ENCODE data around the gene NR2C2. TPM values are rescaled to one million over a fixed set of nuclear protein-coding genes. Genes with fewer than 3 reads are reported as not detected.

Gene NR2C2
- total and polyA plus RNA-seq, 11 donors: 6.2 to 38.5 (median 28.3) TPM

DNA sequence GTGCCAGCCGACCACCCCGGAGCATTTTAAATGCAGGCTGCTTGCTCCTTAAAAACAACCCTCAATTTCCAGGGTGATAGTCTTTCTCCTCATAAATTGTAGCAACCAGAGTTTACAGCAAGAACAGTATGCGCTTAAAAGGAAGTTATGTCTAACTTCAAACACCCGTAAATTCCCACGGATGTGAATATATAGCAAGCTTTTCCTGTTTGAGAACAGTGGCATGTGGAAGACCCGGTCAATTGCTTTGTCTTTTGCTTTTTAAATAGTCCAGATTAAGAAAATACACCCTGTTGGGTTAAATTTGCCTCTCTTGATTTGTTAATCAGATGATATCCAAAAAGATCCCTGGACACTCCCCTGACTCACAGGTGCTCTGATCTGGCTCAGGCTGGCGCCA, 96.9 kb downstream of the NR2C2 start:
- no peak overlapping the region for H3K27ac ChIP-seq
- no peaks in the 10 kb centered on the region for H3K27me3 ChIP-seq
- H3K4me1 ChIP-seq: peaks cover 0 to 30% (median 9%) of the 10 kb centered on the region in 12 donors
- intact Hi-C loops (cut with DNase I): loop anchor here in 5 of 10 donors (5.0 to 10.0 kb wide), 3 partner anchors 100 to 120 kb away; partner anchors contain the start of gene NR2C2 (in 3 of the 5)
- 75 to 84% (median 82%) methylated on average over 7 of the region's 7 CpGs for WGBS, 4 donors
- H3K9me3 ChIP-seq: no peaks in the 10 kb centered on the region
- H3K4me3 ChIP-seq: no peak overlapping the region
- ATAC-seq: no peak
- DNase-seq: no peak
- peaks cover 0 to 100% (median 98%) of the 10 kb centered on the region in 9 donors for H3K36me3 ChIP-seq
- TF ChIP-seq POLR2A (IDR thresholded peaks at IDR 0.05): no peak
- TF ChIP-seq, protein P1, sequence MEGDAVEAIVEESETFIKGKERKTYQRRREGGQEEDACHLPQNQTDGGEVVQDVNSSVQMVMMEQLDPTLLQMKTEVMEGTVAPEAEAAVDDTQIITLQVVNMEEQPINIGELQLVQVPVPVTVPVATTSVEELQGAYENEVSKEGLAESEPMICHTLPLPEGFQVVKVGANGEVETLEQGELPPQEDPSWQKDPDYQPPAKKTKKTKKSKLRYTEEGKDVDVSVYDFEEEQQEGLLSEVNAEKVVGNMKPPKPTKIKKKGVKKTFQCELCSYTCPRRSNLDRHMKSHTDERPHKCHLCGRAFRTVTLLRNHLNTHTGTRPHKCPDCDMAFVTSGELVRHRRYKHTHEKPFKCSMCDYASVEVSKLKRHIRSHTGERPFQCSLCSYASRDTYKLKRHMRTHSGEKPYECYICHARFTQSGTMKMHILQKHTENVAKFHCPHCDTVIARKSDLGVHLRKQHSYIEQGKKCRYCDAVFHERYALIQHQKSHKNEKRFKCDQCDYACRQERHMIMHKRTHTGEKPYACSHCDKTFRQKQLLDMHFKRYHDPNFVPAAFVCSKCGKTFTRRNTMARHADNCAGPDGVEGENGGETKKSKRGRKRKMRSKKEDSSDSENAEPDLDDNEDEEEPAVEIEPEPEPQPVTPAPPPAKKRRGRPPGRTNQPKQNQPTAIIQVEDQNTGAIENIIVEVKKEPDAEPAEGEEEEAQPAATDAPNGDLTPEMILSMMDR (IDR thresholded peaks at IDR 0.05): no peak

DNA sequence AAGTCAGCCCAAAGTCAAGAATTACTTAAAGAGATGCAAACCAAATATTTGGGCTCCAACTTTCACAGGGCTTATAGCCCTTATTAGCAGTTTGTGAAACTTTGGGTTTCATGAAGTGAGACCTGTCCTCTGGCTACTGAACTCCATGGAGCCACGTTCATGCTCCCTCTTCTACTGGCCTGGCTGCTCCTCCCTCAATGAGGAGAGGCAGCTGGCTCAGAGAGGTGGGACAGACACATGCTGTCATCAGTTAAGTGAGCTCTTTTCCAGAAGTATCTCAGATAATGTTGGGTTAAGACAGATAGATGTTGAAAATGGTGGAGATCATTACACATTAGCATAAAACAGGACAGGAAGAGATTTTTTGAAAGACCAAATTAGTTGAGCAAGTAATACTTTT, 98.3 kb downstream of the NR2C2 start:
- intact Hi-C loops (cut with DNase I): loop anchor here in 4 of 10 donors (10.0 kb wide), 2 partner anchors 101 to 121 kb away; partner anchors contain the start of gene NR2C2 (in 3 of the 4)
- 36 to 55% (median 45%) methylated on average over 1 of the region's 1 CpG for WGBS, 4 donors
- DNase-seq (no peak), ATAC-seq (no peak)
- no peak overlapping the region for H3K27ac ChIP-seq
- TF ChIP-seq, protein P1 (IDR thresholded peaks at IDR 0.05): no peak
- H3K9me3 ChIP-seq: no peaks in the 10 kb centered on the region
- peaks cover 0 to 100% (median 98%) of the 10 kb centered on the region in 9 donors for H3K36me3 ChIP-seq
- peaks cover 0 to 19% (median 2%) of the 10 kb centered on the region in 12 donors for H3K4me1 ChIP-seq
- no peaks in the 10 kb centered on the region for H3K27me3 ChIP-seq
- no peak overlapping the region for H3K4me3 ChIP-seq

DNA sequence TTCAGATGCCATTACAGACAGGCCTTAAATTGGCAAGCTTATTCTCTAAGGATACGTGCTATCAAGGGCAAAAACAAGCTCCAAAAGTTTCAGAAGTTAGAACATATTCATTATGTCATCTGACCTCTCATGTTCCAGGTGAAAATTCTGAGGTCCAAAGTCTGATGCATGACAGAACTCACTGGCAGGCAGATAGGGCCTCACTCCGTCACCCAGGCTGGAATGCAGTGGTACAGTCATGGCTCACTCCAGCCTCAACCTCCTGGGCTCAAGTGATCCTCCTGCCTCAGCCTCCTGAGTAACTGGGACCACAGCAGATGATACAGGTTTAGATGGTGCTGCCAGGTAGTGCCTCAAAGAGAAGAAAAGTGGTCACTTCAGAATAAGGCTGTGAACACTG, 102.2 kb downstream of the NR2C2 start:
- Histone ChIP-seq H3K4me1 (peaks cover 0 to 17% (median 0%) of the 10 kb centered on the region in 12 donors), H3K36me3 (peaks cover 0 to 92% (median 85%) of the 10 kb centered on the region in 9 donors), H3K9me3 (peaks cover 0 to 6% (median 0%) of the 10 kb centered on the region in 12 donors), H3K27me3 (no peaks in the 10 kb centered on the region), H3K4me3 (no peak overlapping the region), H3K27ac (no peak overlapping the region)
- WGBS, 4 donors: 87 to 93% (median 90%) methylated on average over 2 of the region's 2 CpGs
- DNase-seq: no peak
- intact Hi-C loops (cut with DNase I): loop anchor here in 5 of 10 donors (2.0 to 10.0 kb wide), 3 partner anchors 65 to 125 kb away; partner anchors contain the start of gene NR2C2 (in 3 of the 5)
- no peak for ATAC-seq
- TF ChIP-seq POLR2A (IDR thresholded peaks at IDR 0.05): no peak
- TF ChIP-seq, protein P1 (IDR thresholded peaks at IDR 0.05): no peak

DNA sequence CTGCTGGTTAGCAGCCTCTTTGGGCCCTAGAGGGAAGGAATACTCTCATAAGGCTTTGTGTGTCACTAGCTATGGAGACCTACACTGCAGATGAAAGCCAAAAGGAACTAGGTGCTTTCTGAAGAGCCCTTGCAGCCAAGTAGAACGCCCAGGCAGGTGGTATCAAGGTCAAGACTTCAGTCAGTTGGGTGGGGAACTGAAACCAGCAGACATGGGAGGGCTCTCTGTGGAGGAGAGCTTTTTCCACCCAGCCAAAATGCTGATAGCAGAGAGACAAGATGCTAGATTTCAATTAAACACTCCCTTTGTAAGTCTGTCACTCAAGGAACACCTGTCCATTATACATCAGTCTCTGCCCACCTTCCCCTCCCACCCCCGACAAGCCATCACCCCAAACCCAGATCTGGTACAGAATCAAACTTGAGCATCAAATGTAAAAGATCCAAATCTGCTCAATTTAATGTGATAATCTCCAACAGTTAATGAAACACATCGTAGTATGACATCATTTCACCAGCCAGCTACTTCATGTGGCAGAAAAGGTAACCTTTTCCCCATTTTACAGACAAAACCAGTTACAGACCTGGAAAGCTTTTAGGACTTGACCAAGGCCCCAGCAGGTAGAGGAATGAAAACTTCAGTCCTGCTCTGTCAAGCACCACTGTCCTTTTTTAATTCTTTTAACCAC, 103.2 kb downstream of the NR2C2 start:
- intact Hi-C loops (cut with DNase I): loop anchor here in 2 of 10 donors (5.0 to 10.0 kb wide), 2 partner anchors 103 to 116 kb away; partner anchors contain the start of gene NR2C2 (in 1 of the 2)
- no peak for TF ChIP-seq POLR2A (IDR thresholded peaks at IDR 0.05)
- TF ChIP-seq, protein P1 (IDR thresholded peaks at IDR 0.05): no peak
- Histone ChIP-seq H3K27me3 (no peaks in the 10 kb centered on the region), H3K36me3 (peaks cover 0 to 85% (median 76%) of the 10 kb centered on the region in 9 donors), H3K9me3 (peaks cover 0 to 6% (median 0%) of the 10 kb centered on the region in 12 donors), H3K4me3 (no peak overlapping the region), H3K4me1 (peaks cover 0 to 17% (median 0%) of the 10 kb centered on the region in 12 donors), H3K27ac (no peak overlapping the region)
- WGBS, 4 donors: 78 to 90% (median 87%) methylated on average over 3 of the region's 3 CpGs
- DNase-seq: no peak
- ATAC-seq: no peak
